Spinal cord (tissue), 10 donors: Measurements from ENCODE around the gene IRAK3. TPM values are rescaled to one million over a fixed set of nuclear protein-coding genes. Genes with fewer than 3 reads are reported as not detected.
"Not testable (repeated sequence)": the region's sequence is repeated elsewhere in the genome, so short reads cannot be mapped to it uniquely, and the experiment has no call there.

Experiments used
- DNase-seq, 6 donors: peaks; one replicate each; pipeline versions ENCODE4 v3.0.0 to v3.0.0-alpha.2; 2013 to 2015; ENCODE audit warnings: low spot score in 6 of 6, low read depth in 4 of 6
- H3K27ac ChIP-seq: one replicate; pipeline ENCODE4 v1.5.1; 2013; ENCODE audit warnings: low read depth, low read length, control low read depth
- H3K27me3 ChIP-seq: one replicate; pipeline ENCODE4 v1.6.1; 2013; ENCODE audit warnings: low read length; ENCODE audit not compliant: control insufficient read depth, insufficient read depth
- H3K36me3 ChIP-seq: one replicate; pipeline ENCODE4 v1.6.1; 2013; ENCODE audit warnings: low read length; ENCODE audit not compliant: control insufficient read depth, insufficient read depth
- H3K4me1 ChIP-seq: one replicate; pipeline ENCODE4 v1.6.1; 2013; ENCODE audit warnings: low read length; ENCODE audit not compliant: control insufficient read depth, insufficient read depth
- H3K4me3 ChIP-seq: one replicate; pipeline ENCODE4 v1.5.1; 2013; ENCODE audit warnings: low read depth, low read length, control low read depth
- H3K9me3 ChIP-seq: one replicate; pipeline ENCODE4 v1.6.1; 2013; ENCODE audit warnings: low read length; ENCODE audit not compliant: control insufficient read depth, insufficient read depth
- WGBS: methylation state at CpG from one replicate; pipeline ENCODE4 v1.1.5; 2013; ENCODE audit warnings: missing lambda C conversion rate; ENCODE audit not compliant: insufficient coverage; 5-methylcytosine and 5-hydroxymethylcytosine counted together
- polyA plus RNA-seq, 2 donors: library from polyadenylated mRNA; unstranded; fragments of 120-200 nt; gene quantifications; one replicate each; pipeline ENCODE4 v1.2.1, GENCODE V29; 2013; ENCODE audit not compliant: insufficient read length in 2 of 2
- total RNA-seq, 2 donors: library from RNA; depleted of rRNA in 1 of 2; stranded (reverse); fragments of 120-200 nt in 1 of 2; fragments of >200 nt in 1 of 2; gene quantifications; one replicate each; pipeline versions ENCODE4 v1.2.3 to v1.2.4, GENCODE V29; 2013 to 2014
- donor health status: healthy.

IRAK3 gene
- total and polyA plus RNA-seq, 4 donors = 3.1 to 11.4 (median 4.2) TPM

DNA sequence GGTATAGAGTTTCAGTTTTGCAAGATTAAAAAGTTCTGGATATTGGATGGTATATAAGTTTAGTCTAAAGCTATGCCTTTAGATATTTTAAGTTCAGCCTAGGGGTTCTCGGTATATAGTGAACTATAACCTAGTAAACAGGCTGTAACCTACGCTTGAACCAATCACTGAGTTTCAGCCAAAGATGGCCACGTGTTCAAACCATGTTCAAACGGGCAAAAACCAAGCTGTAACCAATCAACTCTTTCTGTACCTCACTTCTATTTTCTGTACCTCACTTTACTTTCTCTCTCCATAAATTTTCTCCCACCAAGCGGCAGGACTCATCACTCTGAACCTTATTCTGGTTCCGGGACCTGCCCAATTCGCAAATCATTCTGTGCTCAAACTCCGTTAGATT is 20.6 kb upstream of the IRAK3 start:
- peak overlapping the region; percentile 69 for H3K4me3 ChIP-seq
- H3K36me3 ChIP-seq = no peaks in the 10 kb centered on the region
- peak overlapping the region; percentile 5 for H3K27ac ChIP-seq

DNA sequence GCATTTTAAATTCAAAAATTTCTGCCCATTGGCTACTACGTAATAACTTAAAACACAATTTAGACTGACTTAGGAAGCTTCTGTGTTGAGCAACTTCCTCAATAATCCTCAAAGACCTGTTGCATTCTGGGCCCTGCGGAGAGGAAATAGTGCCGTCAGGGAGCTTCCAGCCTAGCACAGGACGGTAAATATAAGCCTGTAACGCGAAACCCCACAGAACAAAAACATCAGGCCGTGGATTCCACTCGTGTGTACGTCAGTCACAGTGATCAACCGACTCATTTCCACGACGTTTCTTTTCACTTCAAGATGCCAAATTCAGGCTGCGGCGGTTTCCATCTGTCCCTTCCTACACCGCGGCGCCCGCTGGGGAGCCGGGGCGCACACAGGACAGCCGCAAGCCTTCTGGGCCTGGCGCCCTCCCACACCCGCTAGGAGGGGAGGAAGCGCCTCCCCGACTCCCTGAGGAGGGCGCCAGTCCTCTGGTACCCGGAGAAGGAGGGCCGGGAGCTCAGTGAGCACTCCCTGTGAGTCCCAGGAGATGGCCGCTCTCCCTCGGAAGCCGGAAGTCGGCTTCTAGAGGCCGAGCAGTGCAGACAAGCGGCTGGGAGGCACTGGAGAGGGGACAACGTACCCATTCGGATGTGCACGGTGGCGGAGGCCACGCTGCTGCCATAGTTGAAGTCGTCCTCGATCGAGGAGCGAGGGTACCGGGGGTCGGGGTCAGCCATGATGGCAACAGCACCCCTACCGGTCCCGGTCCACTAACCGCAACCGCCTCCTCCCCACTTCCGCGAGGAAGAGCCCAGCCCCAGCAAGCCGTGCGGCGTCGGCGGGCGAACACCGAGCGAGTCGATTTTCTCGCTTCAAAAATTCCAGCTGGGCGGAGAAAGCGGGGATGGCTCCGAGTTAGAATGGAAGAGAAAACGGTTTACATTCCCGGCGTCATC is 19.5 kb upstream of the IRAK3 start, which contains the start of gene TMBIM4:
TSS of gene TMBIM4 (minus strand) at position 776 of the 950 bp plus-strand sequence. CDS start at position 731, 45 bp downstream.
- 0% methylated on average over 62 of the region's 67 CpGs for WGBS
- Histone ChIP-seq H3K36me3 (no peaks in the 10 kb centered on the region), H3K4me1 (peaks cover 10% of the 10 kb centered on the region), H3K27me3 (no peaks in the 10 kb centered on the region), H3K9me3 (peaks cover 2% of the 10 kb centered on the region), H3K27ac (peak within 1 kb of the TSS; percentile 99), H3K4me3 (peak within 1 kb of the TSS; percentile 69)
- peak; percentile 61 to 96 (median 86) for DNase-seq

More for the DNA sequence above, 20.6 kb upstream of the IRAK3 start:
- no peak for DNase-seq
- Histone ChIP-seq H3K27me3 (no peaks in the 10 kb centered on the region), H3K4me1 (peaks cover 10% of the 10 kb centered on the region), H3K9me3 (peaks cover 2% of the 10 kb centered on the region)
- 89% methylated on average over 3 of the region's 8 CpGs for WGBS

- WGBS = 100% methylated on average over 1 of the region's 3 CpGs
- Histone ChIP-seq H3K27ac (no peak overlapping the region), H3K4me1 (peaks cover 10% of the 10 kb centered on the region), H3K9me3 (no peaks in the 10 kb centered on the region), H3K4me3 (peak overlapping the region; percentile 69), H3K27me3 (no peaks in the 10 kb centered on the region), H3K36me3 (no peaks in the 10 kb centered on the region)
- DNase-seq = no peak
Observed at GRCh38 chr12:66170606-66171005, 18.4 kb upstream of the IRAK3 start.

DNA sequence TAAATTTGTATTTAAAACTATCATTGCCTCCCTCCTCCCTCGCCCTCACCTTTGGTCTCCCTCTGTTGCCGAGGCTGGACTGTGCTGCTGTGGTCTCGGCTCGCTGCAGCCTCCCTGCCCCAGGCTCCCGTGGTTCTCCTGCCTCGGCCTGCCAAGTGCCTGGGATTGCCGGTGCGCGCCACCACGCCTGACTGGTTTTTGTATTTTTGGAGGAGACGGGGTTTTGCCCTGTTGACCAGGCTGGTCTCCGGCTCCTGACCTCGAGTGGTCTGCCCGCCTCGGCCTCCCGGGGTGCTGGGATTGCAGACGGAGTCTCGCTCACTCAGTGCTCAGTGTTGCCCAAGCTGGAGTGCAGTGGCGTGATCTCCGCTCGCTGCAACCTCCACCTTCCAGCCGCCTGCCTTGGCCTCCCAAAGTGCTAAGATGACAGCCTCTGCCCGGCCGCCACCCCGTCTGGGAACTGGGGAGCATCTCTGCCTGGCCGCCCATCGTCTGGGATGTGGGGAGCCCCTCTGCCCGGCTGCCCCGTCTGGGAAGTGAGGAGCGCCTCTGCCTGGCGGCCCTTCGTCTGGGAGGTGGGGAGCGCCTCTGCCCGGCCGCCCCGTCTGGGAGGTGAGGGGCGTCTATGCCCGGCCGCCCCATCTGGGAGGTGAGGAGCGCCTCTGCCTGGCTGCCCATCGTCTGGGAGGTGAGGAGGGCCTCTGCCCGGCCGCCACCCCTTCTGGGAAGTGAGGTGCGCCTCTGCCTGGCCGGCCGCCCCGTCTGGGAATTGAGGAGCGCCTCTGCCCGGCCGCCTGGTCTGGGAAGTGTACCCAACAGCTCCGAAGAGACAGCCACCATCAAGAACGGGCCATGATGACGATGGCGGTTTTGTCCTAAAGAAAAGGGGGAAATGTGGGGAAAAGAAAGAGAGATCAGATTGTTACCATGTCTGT is 14.4 kb upstream of the IRAK3 start:
- not testable (repeated sequence) for H3K27ac ChIP-seq, DNase-seq, H3K36me3 ChIP-seq, H3K27me3 ChIP-seq, H3K4me1 ChIP-seq, H3K4me3 ChIP-seq, H3K9me3 ChIP-seq
- WGBS = 96% methylated on average over 47 of the region's 54 CpGs

GRCh38 chr12:66176105-66176900 is 12.7 kb upstream of the IRAK3 start:
- whole genome bisulfite sequencing = no CpG with 5 or more reads among the region's 1 CpG
- no peak overlapping the region for H3K27ac ChIP-seq
- DNase-seq = no peak
- H3K9me3 ChIP-seq = no peaks in the 10 kb centered on the region
- no peaks in the 10 kb centered on the region for H3K27me3 ChIP-seq
- H3K4me1 ChIP-seq = no peaks in the 10 kb centered on the region
- H3K36me3 ChIP-seq = no peaks in the 10 kb centered on the region
- no peak overlapping the region for H3K4me3 ChIP-seq

GRCh38 chr12:66182956-66183355 is 6.1 kb upstream of the IRAK3 start:
- H3K36me3 ChIP-seq = no peaks in the 10 kb centered on the region
- no peak overlapping the region for H3K4me3 ChIP-seq
- H3K27ac ChIP-seq = no peak overlapping the region
- DNase-seq = no peak
- WGBS = no CpG with 5 or more reads among the region's 3 CpGs
- no peaks in the 10 kb centered on the region for H3K4me1 ChIP-seq
- no peaks in the 10 kb centered on the region for H3K27me3 ChIP-seq
- H3K9me3 ChIP-seq = no peaks in the 10 kb centered on the region

DNA sequence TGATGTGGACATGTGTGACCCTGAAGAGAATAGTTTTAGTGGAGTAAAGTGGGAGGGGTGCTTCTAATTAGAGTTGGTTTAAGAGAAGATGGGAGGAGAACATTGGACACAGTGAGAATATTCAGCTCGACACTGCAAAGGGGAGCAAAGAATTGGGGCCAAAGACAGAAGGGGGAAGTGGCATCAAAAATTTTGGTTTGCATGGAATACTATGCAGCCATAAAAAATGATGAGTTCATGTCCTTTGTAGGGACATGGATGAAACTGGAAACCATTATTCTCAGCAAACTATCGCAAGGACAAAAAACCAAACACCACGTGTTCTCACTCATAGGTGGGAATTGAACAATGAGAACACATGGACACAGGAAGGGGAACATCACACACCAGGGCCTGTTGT is 4.2 kb upstream of the IRAK3 start:
- not testable (repeated sequence) for H3K4me3 ChIP-seq, DNase-seq, H3K9me3 ChIP-seq, H3K4me1 ChIP-seq, H3K36me3 ChIP-seq, H3K27ac ChIP-seq
- peaks cover 11% of the 10 kb centered on the region for H3K27me3 ChIP-seq
- 86% methylated on average over 1 of the region's 3 CpGs for WGBS

DNA sequence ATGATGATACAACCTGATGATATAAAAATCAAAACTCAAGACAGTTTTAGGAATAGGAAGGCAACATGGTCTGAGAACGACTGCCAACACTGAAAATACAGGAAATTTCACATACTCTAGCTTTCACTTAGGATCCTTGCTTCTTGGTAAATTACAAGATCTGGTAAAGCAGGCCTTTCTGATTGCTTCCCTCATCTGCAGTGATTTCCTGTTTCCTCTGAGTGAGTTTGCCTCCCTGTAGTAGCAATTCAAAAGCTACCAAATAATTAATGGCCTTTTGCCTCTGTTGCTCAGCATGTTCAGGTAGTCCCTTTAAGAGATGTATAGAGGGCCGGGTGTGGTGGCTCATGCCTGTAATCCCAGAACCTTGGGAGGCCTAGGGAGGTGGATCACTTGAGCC is 2.0 kb upstream of the IRAK3 start:
- H3K27ac ChIP-seq = no peak overlapping the region
- 83% methylated on average over 1 of the region's 2 CpGs for WGBS
- H3K27me3 ChIP-seq = peaks cover 11% of the 10 kb centered on the region

GRCh38 chr12:66187821-66188220 is 1.2 kb upstream of the IRAK3 start:
- DNase-seq = no peak
- Histone ChIP-seq H3K36me3 (no peaks in the 10 kb centered on the region), H3K27me3 (peaks cover 11% of the 10 kb centered on the region), H3K4me1 (peaks cover 9% of the 10 kb centered on the region), H3K9me3 (no peaks in the 10 kb centered on the region), H3K4me3 (no peak overlapping the region), H3K27ac (no peak overlapping the region)
- WGBS = 100% methylated on average over 2 of the region's 4 CpGs

More for the DNA sequence above, 2.0 kb upstream of the IRAK3 start:
- Histone ChIP-seq H3K36me3 (no peaks in the 10 kb centered on the region), H3K4me1 (peaks cover 9% of the 10 kb centered on the region), H3K4me3 (no peak overlapping the region), H3K9me3 (no peaks in the 10 kb centered on the region)
- DNase-seq = no peak
